Fibroblast of skin of back (primary cell): ENCODE results near the gene TPSD1.

Source experiments
- DNase-seq: peaks from one replicate; pipeline ENCODE4 v3.0.0-alpha.2; 2013

Gene TPSD1

DNA sequence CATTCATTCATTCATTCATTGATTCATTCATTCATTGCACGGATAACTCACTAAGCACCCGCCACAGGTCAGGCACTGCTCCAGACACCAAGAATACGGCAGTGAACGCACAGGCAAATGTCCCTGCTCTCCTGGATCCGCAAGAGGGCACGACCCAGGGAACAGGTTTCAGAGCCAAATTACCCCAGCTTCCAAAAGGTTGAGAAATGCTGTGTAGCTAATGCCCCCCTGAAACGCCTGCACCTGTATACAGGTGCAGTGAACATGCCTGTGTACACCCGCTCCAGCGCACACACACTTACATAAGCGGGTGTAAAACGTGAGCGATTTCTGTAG, 44.0 kb downstream of the TPSD1 start:
- no peak for DNase-seq

DNA sequence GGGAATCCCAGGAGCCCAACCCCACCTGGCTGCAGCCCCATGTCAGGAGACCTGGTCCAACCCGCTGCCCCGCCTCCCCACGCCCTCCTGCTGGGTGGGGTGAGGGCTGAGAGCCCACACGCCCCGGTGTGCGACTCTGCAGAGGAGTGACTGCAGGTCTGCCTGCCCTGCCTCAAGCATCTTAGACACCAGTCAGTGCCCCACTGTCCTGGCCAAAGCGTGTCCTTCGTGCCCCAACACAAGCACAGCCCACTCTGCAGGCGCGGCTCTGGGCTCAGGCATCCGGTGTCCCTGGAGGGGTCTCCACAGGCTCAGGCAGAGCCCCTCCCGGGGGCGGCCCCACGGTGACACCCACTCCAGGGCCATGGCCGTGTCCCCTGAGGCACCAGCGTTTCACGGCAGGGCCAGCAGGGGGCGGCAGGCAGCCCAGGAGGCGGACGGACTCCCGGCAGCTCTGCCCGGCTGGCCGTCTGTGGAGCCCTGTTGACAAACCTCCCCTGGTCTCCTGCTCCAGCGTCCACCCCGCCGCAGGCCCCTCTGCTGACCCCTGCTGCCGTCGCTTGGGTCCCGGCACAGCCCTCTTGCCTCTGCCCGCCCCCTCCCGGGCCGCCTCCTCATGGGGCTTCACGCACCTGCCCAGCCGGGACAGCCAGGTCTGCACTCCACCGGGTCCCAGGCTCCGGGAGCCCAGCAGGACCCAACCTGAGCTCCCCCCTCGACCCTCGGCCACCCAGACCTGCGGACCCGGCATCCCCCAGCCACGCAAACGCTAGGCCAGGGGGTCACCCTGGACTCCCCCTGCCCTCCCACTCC, 45.0 kb downstream of the TPSD1 start:
- peak; percentile 54 for DNase-seq

DNA sequence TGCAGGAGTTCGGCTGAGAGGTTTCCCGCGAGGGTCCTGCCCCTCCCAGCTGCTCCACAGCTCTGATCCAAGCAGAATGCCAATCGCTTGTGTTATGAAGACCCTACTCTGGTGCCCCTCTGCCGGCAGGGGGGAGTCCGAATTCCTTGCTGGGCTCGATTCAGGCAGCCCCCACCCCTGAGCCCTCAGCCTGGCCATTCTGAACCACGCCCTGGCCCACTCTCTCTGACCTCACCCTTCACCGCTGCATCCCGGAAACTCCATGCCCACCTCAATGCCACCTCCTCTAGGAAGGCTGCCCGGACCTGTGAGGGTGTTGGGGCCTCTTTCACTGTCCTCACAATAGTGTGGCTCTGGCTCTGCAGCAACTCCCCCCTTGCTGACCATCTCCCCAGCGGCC, 45.7 kb downstream of the TPSD1 start:
- DNase-seq: no peak

DNA sequence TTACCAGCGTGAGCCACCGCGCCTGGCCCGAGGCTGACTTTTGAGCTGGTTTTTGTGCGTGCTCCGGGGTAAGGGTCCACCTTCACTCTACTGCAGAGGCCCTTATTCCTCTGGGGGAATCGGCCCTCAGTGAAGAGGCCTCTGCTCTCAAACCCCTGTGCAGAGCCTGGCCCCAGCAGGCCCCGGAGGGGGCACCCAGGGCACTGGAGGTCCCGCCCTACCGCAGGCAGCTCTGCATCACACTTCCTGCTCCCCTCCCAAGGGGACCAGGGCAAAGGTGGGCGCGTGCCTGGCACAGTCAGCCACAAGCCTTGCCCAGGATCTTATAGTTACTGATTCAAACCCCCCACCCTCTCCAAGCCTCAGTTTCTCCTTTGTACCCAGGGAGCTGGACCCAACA, 50.0 kb downstream of the TPSD1 start:
- no peak for DNase-seq

DNA sequence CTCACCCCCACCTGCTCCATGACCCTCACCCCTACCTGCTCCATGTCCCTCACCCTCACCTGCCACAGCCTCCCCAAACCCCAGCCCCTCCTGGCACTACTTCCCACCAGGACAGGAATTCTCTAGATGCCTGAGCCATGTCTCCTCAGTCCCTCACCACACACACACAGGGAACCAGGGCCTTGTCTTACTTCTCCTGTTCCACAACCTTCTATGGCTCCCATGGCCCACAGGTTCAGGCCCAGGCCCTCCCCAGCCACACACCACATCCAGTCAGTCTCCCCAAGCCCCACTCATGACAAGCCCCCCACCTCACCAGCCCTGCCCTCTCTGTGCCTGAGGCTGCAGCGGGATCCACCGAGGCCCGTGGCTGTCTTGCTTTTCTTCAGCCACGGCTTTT, 50.5 kb downstream of the TPSD1 start:
- DNase-seq: no peak

DNA sequence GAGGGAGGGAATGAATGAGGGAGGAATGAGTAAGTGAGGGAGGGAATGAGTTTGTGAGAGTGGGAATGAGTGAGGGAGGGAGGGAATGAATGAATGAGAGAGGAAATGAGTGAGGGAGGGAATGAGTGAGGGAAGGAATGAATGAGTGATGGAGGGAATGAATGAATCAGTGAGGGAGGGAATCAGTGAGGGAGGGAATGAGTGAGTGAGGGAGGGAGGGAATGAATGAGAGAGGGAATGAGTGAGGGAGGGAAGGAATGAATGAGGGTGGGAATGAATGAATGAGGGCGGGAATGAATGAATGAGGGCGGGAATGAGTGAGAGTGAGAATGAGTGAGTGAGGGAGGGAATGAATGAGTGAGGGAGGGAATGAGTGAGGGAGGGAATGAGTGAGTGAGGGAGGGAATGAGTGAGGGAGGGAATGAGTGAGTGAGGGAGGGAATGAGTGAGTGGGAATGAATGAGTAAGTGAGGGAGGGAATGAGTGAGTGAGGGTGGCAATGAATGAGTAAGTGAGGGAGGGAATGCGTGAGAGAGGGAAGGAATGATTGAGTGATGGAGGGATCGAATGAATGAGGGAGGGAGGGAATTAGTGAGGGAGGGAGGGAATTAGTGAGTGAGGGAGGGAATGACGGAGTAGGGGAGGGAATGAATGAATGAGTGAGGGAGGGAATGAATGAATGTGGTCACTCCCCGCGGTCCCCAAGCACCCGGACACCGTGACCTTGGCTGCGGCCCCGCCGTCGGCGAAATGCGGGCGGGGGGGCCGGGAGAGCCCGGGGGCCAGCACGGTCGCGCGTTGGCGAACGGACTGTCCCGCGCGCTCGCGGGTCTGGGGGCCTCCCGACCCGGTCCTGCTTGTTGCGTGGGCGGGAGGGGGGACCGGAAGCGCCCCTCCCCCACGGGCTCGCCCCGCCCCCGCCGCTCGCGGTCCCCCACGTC, 52.4 kb downstream of the TPSD1 start:
- DNase-seq: peak; percentile 56
